Endothelial cell of umbilical vein (primary cell): Measurements from ENCODE around the gene EDA.

Experiments
- EZH2 ChIP-seq: IDR thresholded peaks from 2 replicates; pipeline ENCODE4 v1.6.1; 2012; ENCODE audit warnings: borderline replicate concordance, low read depth, mild to moderate bottlenecking, moderate library complexity, low read length, inconsistent platforms; ENCODE audit not compliant: severe bottlenecking
- POLR2A ChIP-seq: IDR thresholded peaks from 2 replicates; pipeline ENCODE4 v1.6.1; 2012; ENCODE audit warnings: low read depth, mild to moderate bottlenecking, control low read depth, low read length
- POLR2AphosphoS5 ChIP-seq: IDR thresholded peaks from 2 replicates; pipeline ENCODE4 v1.6.1; 2012; ENCODE audit warnings: low read depth, mild to moderate bottlenecking, control low read depth, low read length, moderate library complexity; ENCODE audit not compliant: insufficient read depth
- TF ChIP-seq, protein P1 (sequence below), 2 donors: IDR thresholded peaks; 1 replicate in 1 of 2; 2 replicates in 1 of 2; pipeline ENCODE4 v1.5.1; 2011; ENCODE audit warnings: low read length in 2 of 2, mild to moderate bottlenecking in 2 of 2, moderate library complexity in 2 of 2, control low read depth in 1 of 2, inconsistent platforms in 1 of 2, low read depth in 1 of 2; ENCODE audit not compliant: insufficient read depth in 1 of 2; ENCODE audit errors: extremely low read depth in 1 of 2

GRCh38 chrX:70041993-70042392 lies 426.1 kb downstream of the EDA start:
- TF ChIP-seq EZH2 = no peak
- TF ChIP-seq, protein P1, sequence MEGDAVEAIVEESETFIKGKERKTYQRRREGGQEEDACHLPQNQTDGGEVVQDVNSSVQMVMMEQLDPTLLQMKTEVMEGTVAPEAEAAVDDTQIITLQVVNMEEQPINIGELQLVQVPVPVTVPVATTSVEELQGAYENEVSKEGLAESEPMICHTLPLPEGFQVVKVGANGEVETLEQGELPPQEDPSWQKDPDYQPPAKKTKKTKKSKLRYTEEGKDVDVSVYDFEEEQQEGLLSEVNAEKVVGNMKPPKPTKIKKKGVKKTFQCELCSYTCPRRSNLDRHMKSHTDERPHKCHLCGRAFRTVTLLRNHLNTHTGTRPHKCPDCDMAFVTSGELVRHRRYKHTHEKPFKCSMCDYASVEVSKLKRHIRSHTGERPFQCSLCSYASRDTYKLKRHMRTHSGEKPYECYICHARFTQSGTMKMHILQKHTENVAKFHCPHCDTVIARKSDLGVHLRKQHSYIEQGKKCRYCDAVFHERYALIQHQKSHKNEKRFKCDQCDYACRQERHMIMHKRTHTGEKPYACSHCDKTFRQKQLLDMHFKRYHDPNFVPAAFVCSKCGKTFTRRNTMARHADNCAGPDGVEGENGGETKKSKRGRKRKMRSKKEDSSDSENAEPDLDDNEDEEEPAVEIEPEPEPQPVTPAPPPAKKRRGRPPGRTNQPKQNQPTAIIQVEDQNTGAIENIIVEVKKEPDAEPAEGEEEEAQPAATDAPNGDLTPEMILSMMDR (IDR thresholded peaks at IDR 0.05; ENCODE audit: extremely low read depth in 1 of 2, insufficient read depth in 1 of 2, low read depth in 1 of 2, low read length in 2 of 2) = no peak
- TF ChIP-seq POLR2A = no peak
- TF ChIP-seq POLR2AphosphoS5 = no peak
